Measurements from ENCODE around the gene TNFRSF9.
"Not testable (repeated sequence)": the region's sequence is repeated elsewhere in the genome, so short reads cannot be mapped to it uniquely, and the experiment has no call there.

Gene TNFRSF9

GRCh38 chr1:7930645-7931445 is 9.8 kb downstream of the TNFRSF9 start:
- no peak for DNase-seq (ENCODE audit: extremely low read depth, low read depth)
- TF ChIP-seq, protein P1, sequence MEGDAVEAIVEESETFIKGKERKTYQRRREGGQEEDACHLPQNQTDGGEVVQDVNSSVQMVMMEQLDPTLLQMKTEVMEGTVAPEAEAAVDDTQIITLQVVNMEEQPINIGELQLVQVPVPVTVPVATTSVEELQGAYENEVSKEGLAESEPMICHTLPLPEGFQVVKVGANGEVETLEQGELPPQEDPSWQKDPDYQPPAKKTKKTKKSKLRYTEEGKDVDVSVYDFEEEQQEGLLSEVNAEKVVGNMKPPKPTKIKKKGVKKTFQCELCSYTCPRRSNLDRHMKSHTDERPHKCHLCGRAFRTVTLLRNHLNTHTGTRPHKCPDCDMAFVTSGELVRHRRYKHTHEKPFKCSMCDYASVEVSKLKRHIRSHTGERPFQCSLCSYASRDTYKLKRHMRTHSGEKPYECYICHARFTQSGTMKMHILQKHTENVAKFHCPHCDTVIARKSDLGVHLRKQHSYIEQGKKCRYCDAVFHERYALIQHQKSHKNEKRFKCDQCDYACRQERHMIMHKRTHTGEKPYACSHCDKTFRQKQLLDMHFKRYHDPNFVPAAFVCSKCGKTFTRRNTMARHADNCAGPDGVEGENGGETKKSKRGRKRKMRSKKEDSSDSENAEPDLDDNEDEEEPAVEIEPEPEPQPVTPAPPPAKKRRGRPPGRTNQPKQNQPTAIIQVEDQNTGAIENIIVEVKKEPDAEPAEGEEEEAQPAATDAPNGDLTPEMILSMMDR (IDR thresholded peaks at IDR 0.05; ENCODE audit: low read depth, low read length) = no peak

- DNase-seq (ENCODE audit: extremely low read depth, low read depth) = no peak
- TF ChIP-seq, protein P1 (IDR thresholded peaks at IDR 0.05; ENCODE audit: low read depth, low read length) = no peak
Observed at GRCh38 chr1:7929637-7930036, 11.0 kb downstream of the TNFRSF9 start.

- DNase-seq (ENCODE audit: extremely low read depth, low read depth) = no peak
- TF ChIP-seq, protein P1 (IDR thresholded peaks at IDR 0.05; ENCODE audit: low read depth, low read length) = no peak
Observed at GRCh38 chr1:7928247-7928646, 12.4 kb downstream of the TNFRSF9 start.

DNA sequence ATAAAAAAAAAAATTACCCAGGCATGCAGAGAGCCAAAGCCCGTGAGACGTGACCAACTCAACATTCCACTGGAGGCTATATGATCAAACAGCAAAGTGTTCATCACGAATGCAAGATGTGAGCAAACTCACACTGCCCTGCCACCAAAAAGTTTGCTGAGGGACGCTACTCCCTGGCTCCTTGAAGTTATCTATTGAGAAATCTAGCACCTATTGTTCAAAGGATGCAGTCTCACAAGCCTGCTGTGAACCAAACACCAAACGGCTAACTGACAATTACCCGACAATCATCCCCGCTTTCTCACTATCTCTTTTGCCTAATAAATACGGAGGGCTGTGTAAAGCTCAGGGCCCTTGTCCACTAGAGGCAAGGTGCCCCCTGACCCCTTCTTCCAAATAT is 13.6 kb downstream of the TNFRSF9 start:
- DNase-seq (ENCODE audit: extremely low read depth, low read depth) = not testable (repeated sequence)

DNA sequence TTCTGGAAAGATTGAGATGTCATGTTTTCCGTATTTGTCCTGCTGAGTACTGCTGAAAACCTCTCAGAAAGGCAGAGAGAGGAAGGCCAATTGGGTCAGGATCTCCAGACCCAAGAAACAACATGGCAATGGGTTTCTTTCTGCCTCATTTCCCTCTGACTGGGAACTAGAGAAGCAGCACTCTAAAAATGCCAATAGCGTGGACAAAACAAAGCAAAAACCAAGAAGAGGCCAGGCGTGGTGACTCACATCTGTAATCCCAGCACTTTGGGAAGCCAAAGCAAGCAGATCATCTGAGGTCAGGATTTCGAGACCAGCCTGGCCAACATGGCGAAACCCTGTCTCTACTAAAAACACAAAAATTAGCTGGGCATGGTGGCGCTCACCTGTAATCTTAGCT is 18.3 kb downstream of the TNFRSF9 start:
- no peak for DNase-seq (ENCODE audit: extremely low read depth, low read depth)
- TF ChIP-seq, protein P1 (IDR thresholded peaks at IDR 0.05; ENCODE audit: low read depth, low read length) = no peak

- TF ChIP-seq, protein P1 (IDR thresholded peaks at IDR 0.05; ENCODE audit: low read depth, low read length) = no peak
- DNase-seq (ENCODE audit: extremely low read depth, low read depth) = no peak
Observed at GRCh38 chr1:7921796-7922195, 18.8 kb downstream of the TNFRSF9 start.

DNA sequence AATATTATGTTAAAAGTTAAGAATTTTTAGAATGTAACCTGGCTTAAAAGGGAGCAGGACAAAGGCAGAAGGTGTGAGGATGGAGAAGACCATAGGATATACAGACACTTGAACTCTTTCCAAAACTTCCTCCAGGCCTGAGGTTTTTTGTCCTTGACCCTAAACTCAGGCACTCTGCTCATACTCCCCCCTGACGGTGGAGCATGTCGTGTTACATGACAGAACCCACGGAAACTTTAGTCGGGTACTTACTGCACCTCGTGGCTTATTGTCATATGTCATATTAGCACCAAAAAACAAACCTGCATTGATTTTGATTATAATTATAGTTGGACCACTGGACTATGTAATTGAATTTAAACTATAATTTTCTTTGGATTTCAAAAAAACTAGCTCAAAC is 20.8 kb downstream of the TNFRSF9 start:
- no peak for DNase-seq (ENCODE audit: extremely low read depth, low read depth)
- TF ChIP-seq, protein P1 (IDR thresholded peaks at IDR 0.05; ENCODE audit: low read depth, low read length) = no peak

- not testable (repeated sequence) for DNase-seq (ENCODE audit: extremely low read depth, low read depth)
Observed at GRCh38 chr1:7917971-7918370, 22.7 kb downstream of the TNFRSF9 start.

Data from AG09319 (cell line).